HL-60 (cell line): ENCODE results near the gene TMOD3.

Experiments used
- POLR2AphosphoS5 ChIP-seq: IDR thresholded peaks from 2 replicates; pipeline ENCODE4 v1.6.1; 2012; ENCODE audit warnings: low read depth
- TF ChIP-seq, protein P1 (sequence below): IDR thresholded peaks from one replicate; pipeline ENCODE4 v1.5.1; 2011; ENCODE audit warnings: low read length, control low read depth, inconsistent platforms; ENCODE audit not compliant: insufficient read depth

DNA sequence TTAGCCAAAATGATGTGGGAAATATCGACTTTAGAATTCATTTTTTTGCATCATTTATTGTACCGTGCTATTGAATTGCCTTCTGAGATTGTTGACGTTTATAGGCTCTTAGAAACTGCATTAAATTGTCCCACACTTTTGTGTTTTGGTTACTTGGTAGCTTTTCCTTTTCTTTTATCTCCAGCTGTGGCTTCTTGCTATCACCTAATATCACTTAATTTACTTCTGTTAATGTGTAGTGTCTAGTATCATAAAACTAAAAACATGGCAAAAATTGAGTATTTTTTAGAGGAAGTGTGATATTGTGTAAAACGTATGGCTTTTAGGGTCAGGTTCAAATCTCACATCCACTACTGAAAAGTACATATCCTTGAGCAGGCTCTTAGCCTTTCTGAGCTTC lies 11.2 kb downstream of the TMOD3 start:
- TF ChIP-seq, protein P1, sequence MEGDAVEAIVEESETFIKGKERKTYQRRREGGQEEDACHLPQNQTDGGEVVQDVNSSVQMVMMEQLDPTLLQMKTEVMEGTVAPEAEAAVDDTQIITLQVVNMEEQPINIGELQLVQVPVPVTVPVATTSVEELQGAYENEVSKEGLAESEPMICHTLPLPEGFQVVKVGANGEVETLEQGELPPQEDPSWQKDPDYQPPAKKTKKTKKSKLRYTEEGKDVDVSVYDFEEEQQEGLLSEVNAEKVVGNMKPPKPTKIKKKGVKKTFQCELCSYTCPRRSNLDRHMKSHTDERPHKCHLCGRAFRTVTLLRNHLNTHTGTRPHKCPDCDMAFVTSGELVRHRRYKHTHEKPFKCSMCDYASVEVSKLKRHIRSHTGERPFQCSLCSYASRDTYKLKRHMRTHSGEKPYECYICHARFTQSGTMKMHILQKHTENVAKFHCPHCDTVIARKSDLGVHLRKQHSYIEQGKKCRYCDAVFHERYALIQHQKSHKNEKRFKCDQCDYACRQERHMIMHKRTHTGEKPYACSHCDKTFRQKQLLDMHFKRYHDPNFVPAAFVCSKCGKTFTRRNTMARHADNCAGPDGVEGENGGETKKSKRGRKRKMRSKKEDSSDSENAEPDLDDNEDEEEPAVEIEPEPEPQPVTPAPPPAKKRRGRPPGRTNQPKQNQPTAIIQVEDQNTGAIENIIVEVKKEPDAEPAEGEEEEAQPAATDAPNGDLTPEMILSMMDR, result no peak
- TF ChIP-seq POLR2AphosphoS5, result no peak
